ENCODE data around the gene VPS26A.

The VPS26A gene

DNA sequence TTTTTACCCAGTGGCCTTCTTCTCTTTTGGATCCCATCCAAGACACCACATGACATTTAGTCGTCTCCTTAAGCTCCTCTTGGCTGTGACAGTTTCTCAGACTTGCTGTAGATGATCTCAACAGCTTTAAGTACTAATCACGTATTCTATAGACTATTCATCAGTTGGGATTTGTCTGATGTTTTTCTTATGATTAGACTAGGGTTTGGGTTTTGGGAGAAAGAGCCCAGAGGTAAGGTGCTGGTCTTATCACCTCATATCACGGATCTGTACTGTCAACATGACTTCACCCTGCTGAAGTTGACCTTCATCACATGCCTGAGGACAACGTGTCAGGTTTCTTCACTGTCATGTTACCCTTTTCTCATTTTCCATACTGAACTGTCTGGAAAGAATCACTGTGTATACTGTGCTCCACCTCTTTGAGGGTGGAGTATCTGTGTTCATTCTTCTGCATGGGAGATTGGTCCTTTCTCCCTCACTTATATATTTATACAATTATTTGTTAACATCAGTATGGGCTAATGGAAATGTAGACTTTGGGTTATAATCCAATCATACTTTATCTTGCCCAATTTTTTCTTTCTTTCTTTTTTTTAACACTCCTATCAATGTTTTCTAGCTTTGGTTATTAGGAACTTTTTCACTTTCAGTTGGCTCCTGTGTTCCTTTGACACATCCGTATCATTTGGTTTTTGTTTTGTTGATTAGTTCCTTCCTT, 89.8 kb downstream of the VPS26A start:
- TF ChIP-seq, protein P1, sequence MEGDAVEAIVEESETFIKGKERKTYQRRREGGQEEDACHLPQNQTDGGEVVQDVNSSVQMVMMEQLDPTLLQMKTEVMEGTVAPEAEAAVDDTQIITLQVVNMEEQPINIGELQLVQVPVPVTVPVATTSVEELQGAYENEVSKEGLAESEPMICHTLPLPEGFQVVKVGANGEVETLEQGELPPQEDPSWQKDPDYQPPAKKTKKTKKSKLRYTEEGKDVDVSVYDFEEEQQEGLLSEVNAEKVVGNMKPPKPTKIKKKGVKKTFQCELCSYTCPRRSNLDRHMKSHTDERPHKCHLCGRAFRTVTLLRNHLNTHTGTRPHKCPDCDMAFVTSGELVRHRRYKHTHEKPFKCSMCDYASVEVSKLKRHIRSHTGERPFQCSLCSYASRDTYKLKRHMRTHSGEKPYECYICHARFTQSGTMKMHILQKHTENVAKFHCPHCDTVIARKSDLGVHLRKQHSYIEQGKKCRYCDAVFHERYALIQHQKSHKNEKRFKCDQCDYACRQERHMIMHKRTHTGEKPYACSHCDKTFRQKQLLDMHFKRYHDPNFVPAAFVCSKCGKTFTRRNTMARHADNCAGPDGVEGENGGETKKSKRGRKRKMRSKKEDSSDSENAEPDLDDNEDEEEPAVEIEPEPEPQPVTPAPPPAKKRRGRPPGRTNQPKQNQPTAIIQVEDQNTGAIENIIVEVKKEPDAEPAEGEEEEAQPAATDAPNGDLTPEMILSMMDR (IDR thresholded peaks at IDR 0.05; ENCODE audit: control extremely low read depth, extremely low read depth, low read depth, missing control alignments), result no peak

GRCh38 chr10:69214666-69215131, 90.7 kb downstream of the VPS26A start:
- ChIA-PET POLR2A (interaction anchor here (0.6 kb wide), 1 partner anchor 14 kb away, joined by 3 read pairs; no protein-coding TSS in a partner anchor), CTCF (interaction anchor here (0.9 to 2.0 kb wide), 5 partner anchors 8 to 194 kb away, joined by 3 to 5 read pairs (median 4); no protein-coding TSS in a partner anchor)
- TF ChIP-seq, protein P1 (IDR thresholded peaks at IDR 0.05; ENCODE audit: control extremely low read depth, extremely low read depth, low read depth, missing control alignments), result no peak
- DNase-seq (ENCODE audit: extremely low spot score), result no peak

More for the DNA sequence above, 89.8 kb downstream of the VPS26A start:
- ChIA-PET POLR2A (no interaction called here), CTCF (interaction anchor here (1.3 kb wide), 1 partner anchor 9 kb away, joined by 4 read pairs; no protein-coding TSS in a partner anchor)
- no peak for DNase-seq (ENCODE audit: extremely low spot score)

DNA sequence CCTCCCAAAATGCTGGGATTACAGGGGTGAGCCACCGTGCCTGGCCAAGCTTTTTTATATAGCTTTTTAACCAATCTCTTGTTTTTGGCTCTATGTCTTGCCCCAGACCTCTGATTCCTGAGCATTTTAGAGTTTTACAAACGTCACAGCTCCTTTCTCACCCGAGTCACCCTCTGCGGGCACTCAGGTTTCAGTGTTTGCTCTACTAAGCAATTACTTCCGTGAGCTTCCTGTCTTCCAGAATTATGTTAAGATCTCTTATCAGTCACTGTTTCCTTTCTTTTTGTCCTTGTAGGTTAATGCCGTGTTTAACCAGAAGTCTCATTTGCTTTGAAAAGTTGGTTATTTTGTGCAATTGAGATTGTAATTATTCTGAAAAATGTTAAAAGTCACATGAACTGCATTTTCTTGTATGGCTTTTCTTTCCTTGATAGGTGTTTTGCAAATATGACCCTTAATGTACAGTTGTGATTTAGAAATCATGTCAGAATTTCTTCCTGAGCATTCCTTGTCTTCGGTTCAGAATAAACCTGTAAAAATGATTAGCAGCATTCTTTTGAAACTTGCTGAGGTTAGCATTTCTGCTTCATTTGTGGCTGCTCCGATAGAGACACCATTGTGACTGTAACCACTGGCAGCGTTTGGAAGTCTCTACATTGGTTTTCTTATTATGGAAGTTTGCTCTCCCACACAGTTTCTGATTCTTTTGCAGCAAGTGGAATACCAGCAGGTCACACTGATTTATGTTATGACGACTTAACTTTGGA, 91.6 kb downstream of the VPS26A start:
- no peak for DNase-seq (ENCODE audit: extremely low spot score)
- ChIA-PET POLR2A (interaction anchor here (0.6 kb wide), 1 partner anchor 13 kb away, joined by 3 read pairs; no protein-coding TSS in a partner anchor), CTCF (interaction anchor here (0.9 to 2.0 kb wide), 5 partner anchors 10 to 193 kb away, joined by 3 to 7 read pairs (median 5); no protein-coding TSS in a partner anchor)
- TF ChIP-seq, protein P1 (IDR thresholded peaks at IDR 0.05; ENCODE audit: control extremely low read depth, extremely low read depth, low read depth, missing control alignments), result no peak

DNA sequence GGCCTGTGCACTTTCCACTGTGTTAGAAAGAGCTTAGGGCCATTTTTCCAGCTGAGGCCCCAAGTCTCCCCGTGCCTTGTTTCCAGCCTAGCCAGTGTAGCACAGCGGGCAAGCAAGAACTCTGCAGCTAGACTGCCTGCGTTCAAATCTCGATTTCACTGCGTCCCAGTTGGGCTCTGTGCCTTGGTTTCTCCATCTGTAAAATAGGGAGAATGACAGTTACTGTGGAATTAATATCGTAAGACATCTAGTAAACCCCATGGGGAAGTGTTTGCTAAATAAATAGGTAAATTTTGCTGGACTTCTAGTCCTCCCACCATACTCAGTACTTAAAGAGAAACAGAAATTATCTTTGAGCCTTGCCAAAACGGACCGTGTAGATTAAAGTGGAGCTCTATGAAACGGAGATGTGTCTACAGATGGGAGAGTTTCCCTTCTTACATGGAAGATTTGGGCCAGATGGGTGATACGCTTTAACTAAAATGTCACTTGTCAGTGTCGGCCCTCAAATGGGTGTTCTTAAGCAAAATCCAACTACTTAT, 92.7 kb downstream of the VPS26A start:
- POLR2A ChIA-PET, result no interaction called here
- CTCF ChIA-PET, result interaction anchor here (0.8 to 2.0 kb wide), 3 partner anchors 10 to 13 kb away, joined by 3 to 7 read pairs (median 5); no protein-coding TSS in a partner anchor
- DNase-seq (ENCODE audit: extremely low spot score), result no peak

DNA sequence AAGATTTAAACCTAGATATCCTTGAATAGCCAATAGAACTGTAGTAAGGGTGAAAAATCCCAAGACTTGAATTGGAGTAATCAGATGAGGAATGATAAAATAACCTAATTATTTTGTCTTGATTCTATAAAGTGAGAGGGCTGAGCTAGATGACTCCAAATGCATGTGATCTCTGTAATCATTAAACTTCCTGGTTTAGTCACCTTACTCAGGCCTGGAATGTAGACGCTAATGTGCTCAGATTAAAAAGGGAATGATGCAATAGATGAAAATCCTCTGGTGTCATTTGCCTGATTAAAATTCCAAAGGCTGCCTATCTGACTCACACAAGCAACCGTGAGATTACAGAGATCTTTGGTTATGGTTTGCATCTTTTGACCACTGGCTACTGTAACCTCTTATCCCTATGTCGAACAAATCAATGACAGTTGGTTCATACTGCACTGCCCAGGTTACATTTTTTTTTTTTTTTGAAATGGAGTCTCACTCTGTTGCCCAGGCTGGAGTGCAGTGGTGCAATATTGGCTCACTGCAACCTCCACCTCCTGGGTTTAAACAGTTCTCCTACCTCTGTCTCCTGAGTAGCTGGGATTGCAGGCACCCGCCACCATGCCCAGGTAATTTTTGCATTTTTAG, 93.3 kb downstream of the VPS26A start:
- TF ChIP-seq, protein P1 (IDR thresholded peaks at IDR 0.05; ENCODE audit: control extremely low read depth, extremely low read depth, low read depth, missing control alignments), result no peak
- ChIA-PET POLR2A (no interaction called here), CTCF (interaction anchor here (1.8 kb wide), 1 partner anchor 12 kb away, joined by 7 read pairs; no protein-coding TSS in a partner anchor)
- no peak for DNase-seq (ENCODE audit: extremely low spot score)

More for the DNA sequence above, 92.7 kb downstream of the VPS26A start:
- TF ChIP-seq, protein P1 (IDR thresholded peaks at IDR 0.05; ENCODE audit: control extremely low read depth, extremely low read depth, low read depth, missing control alignments), result no peak

DNA sequence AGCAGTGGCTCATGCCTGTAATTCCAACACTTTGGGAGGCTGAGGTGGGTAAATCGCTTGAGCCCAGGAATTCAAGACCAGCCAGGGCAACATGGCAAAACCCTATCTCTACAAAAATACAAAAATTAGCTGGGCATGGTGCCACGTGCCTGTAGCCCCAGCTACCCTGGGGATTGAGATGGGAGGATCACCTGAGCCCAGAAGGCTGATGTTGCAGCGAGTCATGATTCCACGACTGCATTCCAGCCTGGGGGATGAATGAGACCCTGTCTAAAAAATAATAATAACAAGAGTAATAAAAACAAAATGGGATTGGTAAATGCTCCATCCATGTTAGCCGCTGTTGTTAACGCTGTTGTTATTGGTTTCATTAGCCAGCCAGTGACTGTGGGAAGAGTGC, 94.9 kb downstream of the VPS26A start:
- no peak for DNase-seq (ENCODE audit: extremely low spot score)
- POLR2A ChIA-PET, result no interaction called here
- CTCF ChIA-PET, result no interaction called here
- TF ChIP-seq, protein P1 (IDR thresholded peaks at IDR 0.05; ENCODE audit: control extremely low read depth, extremely low read depth, low read depth, missing control alignments), result no peak
